Activated CD8-positive, alpha-beta T cell treated with anti-CD3 and anti-CD28 coated beads, Interleukin-2, amount 10 ng/mL, durations not matched to agents 7 days and 5 days (primary cell): ENCODE results near the gene GPC6. TPM values are rescaled to one million over a fixed set of nuclear protein-coding genes. Genes with fewer than 3 reads are reported as not detected.

Source experiments
- ATAC-seq: fragments of 150-1000 bp; cut with Tn5 transposase; one replicate; pipeline ENCODE4 v1.10.0; 2021; ENCODE audit warnings: moderate library complexity
- CTCF ChIA-PET: fragments of 350-600 bp; sonication (Branson Sonifier 250); formaldehyde crosslinking; loops from one replicate; lab custom pipeline; 2021; ENCODE audit warnings: antibody characterized with exemption; lab: Charles Lee
- POLR2A ChIA-PET: fragments of 350-600 bp; sonication (Branson Sonifier 250); formaldehyde crosslinking; loops from one replicate; lab custom pipeline; 2021; ENCODE audit warnings: antibody characterized with exemption; lab: Charles Lee
- DNase-seq: peaks from one replicate; pipeline ENCODE4 v3.0.0-alpha.2; 2020
- H3K27ac Mint-ChIP-seq: one replicate; pipeline ENCODE4 v1.8.0; 2021; ENCODE audit warnings: mild to moderate bottlenecking, mixed read lengths
- H3K27me3 Mint-ChIP-seq: one replicate; pipeline ENCODE4 v1.8.0; 2021; ENCODE audit warnings: low read depth, mixed read lengths
- H3K36me3 Mint-ChIP-seq: one replicate; pipeline ENCODE4 v1.8.0; 2021; ENCODE audit warnings: low read depth, mixed read lengths
- H3K4me1 Mint-ChIP-seq: one replicate; pipeline ENCODE4 v1.8.0; 2021; ENCODE audit warnings: low read depth, mixed read lengths
- H3K4me3 Mint-ChIP-seq: one replicate; pipeline ENCODE4 v1.8.0; 2021; ENCODE audit warnings: mild to moderate bottlenecking, mixed read lengths
- H3K9me3 Mint-ChIP-seq: one replicate; pipeline ENCODE4 v1.8.0; 2022; ENCODE audit warnings: mixed read lengths; ENCODE audit not compliant: insufficient read depth
- total RNA-seq, 2 experiments: library from RNA; stranded (reverse); gene quantifications; one replicate each; pipeline ENCODE4 v1.2.3, GENCODE V29; 2021

The GPC6 gene
- total RNA-seq, 2 experiments from 2014 or later = not detected

DNA sequence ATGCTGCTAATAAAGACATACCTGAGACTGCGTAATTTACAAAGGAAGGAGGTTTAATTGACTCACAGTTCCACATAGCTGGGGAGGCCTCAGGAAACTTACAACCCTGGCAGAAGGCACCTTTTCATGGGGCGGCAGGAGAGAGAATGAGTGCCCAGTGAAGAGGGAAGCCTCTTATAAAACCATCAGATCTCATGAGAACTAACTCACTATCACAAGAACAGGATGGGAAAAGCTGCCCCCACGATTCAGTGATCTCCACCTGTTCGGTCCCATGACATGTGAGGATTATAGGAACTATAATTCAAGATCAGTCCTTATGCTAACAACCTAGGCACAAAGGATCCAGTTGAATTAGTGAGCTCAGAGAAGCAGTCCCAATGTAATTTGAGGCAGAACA lies 59.4 kb downstream of the GPC6 start:
- ChIA-PET CTCF (no interaction called here), POLR2A (no interaction called here)

DNA sequence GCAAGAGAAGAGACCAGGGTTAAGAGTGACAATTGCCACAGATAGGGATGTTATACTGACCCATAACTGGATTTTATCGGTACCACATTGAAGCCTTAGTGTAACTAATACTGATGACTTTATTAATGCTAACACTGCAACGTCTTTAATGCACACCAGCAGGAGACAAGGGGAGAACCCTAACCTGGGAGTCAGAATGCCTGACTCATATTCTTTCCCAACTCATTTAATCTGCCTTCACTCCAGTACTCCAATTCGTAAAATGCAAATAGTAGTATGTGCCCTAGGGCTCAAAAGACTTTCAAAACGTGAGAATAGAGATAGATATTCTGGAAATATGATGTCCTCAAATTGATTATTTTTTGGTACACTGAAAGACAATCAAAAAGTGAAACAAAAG lies 62.4 kb downstream of the GPC6 start:
- DNase-seq (no peak), ATAC-seq (no peak)
- H3K27me3 Mint-ChIP-seq = no peaks in the 10 kb centered on the region
- H3K4me3 Mint-ChIP-seq = no peak overlapping the region
- POLR2A ChIA-PET = no interaction called here
- CTCF ChIA-PET = no interaction called here
- H3K4me1 Mint-ChIP-seq = no peaks in the 10 kb centered on the region
- no peak overlapping the region for H3K27ac Mint-ChIP-seq
- no peaks in the 10 kb centered on the region for H3K9me3 Mint-ChIP-seq
- H3K36me3 Mint-ChIP-seq = no peaks in the 10 kb centered on the region

More for the DNA sequence above, 59.4 kb downstream of the GPC6 start:
- no peaks in the 10 kb centered on the region for H3K4me1 Mint-ChIP-seq
- ATAC-seq (no peak), DNase-seq (no peak)
- H3K27ac Mint-ChIP-seq = no peak overlapping the region
- H3K4me3 Mint-ChIP-seq = no peak overlapping the region
- H3K9me3 Mint-ChIP-seq = no peaks in the 10 kb centered on the region
- no peaks in the 10 kb centered on the region for H3K36me3 Mint-ChIP-seq
- H3K27me3 Mint-ChIP-seq = no peaks in the 10 kb centered on the region

DNA sequence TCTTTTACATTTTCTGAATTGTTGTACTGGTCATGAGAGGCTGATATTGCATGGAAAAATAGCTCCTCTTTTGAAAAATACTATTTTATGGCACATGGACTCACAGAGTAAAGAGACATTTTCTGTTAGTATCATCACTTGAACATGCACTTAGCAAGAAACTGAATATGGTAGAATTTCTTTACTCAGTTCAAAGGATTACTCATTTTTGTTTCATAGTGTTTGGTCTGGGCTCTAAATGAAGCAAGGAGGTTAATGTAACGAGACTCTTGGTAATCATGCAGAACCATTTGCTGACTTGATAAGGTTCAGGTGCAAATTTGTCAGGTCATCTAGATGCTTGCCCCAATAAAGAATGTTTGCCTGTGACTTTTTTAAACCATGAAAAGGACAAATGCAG lies 63.2 kb downstream of the GPC6 start:
- Mint-ChIP-seq H3K27ac (no peak overlapping the region), H3K4me3 (no peak overlapping the region), H3K36me3 (no peaks in the 10 kb centered on the region), H3K27me3 (no peaks in the 10 kb centered on the region), H3K9me3 (no peaks in the 10 kb centered on the region), H3K4me1 (no peaks in the 10 kb centered on the region)
- CTCF ChIA-PET = no interaction called here
- ATAC-seq (no peak), DNase-seq (no peak)
- POLR2A ChIA-PET = no interaction called here

DNA sequence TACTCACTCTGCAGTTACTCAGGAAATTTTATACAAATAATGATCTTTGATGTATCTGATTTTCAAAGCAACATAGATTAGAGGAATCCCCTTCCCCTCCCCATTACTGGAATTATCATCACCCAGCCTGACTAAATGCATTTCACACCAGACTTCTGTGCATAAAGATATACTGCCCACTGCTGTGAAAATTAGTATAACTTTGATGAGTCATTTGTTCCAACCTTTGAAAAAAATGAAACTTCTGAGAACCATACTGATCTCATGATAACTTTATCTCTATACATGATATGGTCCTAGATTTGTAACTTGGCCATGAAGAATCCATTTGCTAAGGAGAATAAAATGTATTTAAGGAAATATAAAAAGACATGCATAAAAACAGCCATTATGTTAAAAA lies 63.9 kb downstream of the GPC6 start:
- ATAC-seq = no peak

DNA sequence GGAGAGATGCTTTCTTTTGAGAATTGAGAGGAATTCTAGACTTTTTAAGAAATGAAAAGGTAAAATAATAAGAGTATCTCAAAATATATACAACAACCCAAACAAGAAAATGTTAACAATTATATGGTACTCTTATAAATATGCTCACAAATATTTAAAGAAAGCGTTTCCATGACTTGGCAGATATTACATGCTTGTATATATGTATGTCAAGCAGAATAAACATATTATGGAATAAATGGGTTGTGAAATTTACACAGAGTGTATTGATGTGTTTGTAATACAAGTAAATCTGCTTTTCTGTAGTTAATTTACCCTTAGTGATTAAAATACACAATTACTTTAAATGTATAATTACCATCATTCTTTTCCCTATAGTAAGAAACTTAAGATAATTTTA lies 65.8 kb downstream of the GPC6 start:
- H3K4me1 Mint-ChIP-seq = no peaks in the 10 kb centered on the region
- CTCF ChIA-PET = no interaction called here
- H3K27ac Mint-ChIP-seq = no peak overlapping the region
- no peak for DNase-seq
- no peak for ATAC-seq
- no peaks in the 10 kb centered on the region for H3K36me3 Mint-ChIP-seq
- POLR2A ChIA-PET = no interaction called here
- H3K9me3 Mint-ChIP-seq = no peaks in the 10 kb centered on the region
- no peaks in the 10 kb centered on the region for H3K27me3 Mint-ChIP-seq
- H3K4me3 Mint-ChIP-seq = no peak overlapping the region

More for the DNA sequence above, 63.9 kb downstream of the GPC6 start:
- Mint-ChIP-seq H3K36me3 (no peaks in the 10 kb centered on the region), H3K4me1 (no peaks in the 10 kb centered on the region), H3K27me3 (no peaks in the 10 kb centered on the region), H3K27ac (no peak overlapping the region), H3K4me3 (no peak overlapping the region), H3K9me3 (no peaks in the 10 kb centered on the region)
- DNase-seq = no peak
- CTCF ChIA-PET = no interaction called here
- POLR2A ChIA-PET = no interaction called here

DNA sequence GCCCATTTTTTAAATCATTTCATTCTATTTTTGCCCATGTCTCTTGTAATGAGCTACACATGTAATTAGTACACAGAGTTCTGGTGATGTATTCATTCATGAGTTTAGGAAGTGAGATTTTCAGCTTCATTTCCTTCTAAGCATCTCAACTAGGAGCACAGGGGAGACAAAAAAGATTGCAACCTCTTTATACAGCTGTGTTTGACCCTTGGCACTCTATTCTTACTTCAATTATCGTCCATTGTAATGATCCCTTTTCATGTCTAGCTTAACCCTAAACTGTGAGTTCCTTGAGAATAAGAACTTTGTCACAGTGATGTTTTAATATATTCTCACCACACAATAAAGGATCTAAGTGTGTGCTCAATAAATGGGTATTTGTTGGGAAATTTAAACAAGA lies 67.1 kb downstream of the GPC6 start:
- Mint-ChIP-seq H3K4me3 (no peak overlapping the region), H3K4me1 (no peaks in the 10 kb centered on the region), H3K9me3 (no peaks in the 10 kb centered on the region), H3K27me3 (no peaks in the 10 kb centered on the region), H3K36me3 (no peaks in the 10 kb centered on the region), H3K27ac (no peak overlapping the region)
- ChIA-PET CTCF (no interaction called here), POLR2A (no interaction called here)
- ATAC-seq = no peak
- DNase-seq = no peak

DNA sequence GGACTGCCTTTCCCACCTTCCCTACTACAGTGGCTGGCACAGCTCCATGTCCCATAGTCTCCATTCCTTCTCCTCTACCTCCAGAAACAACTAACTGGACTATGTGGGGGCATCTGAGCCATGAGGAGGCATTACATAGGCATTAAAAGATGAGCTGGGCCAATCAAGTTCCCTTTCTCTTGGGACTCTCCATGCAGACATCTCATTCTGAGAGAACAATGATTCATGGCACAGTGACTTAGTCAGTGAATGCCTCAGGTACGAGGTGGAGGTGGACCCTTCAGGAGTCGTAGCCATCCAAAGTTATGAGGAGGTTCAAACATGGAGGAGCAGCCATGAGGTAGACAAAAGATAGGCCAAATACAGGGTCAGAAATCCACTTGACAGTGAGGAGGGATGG lies 70.0 kb downstream of the GPC6 start:
- Mint-ChIP-seq H3K9me3 (no peaks in the 10 kb centered on the region), H3K4me1 (no peaks in the 10 kb centered on the region), H3K4me3 (no peak overlapping the region), H3K27ac (no peak overlapping the region), H3K36me3 (no peaks in the 10 kb centered on the region), H3K27me3 (no peaks in the 10 kb centered on the region)
- ATAC-seq (no peak), DNase-seq (no peak)
- ChIA-PET CTCF (no interaction called here), POLR2A (no interaction called here)

DNA sequence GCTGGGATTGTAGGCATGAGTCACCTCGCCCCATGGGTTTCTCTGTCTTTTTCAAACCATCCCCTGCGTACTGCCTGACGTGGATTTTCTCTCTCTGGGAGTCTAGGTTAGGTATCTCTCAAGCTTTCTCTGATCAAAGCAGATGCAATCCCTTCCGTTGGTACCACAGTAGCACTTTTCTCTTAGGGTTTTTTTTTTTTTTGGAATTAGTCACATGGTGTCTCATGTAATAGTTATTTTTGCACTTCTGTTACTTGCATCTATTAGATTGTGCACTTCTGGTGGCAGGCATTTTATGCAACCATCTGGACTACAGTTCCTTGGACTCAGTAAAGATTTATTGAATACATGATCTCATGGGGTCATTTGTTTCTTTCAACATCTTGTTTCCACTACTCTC lies 72.1 kb downstream of the GPC6 start:
- H3K4me3 Mint-ChIP-seq = no peak overlapping the region
- POLR2A ChIA-PET = no interaction called here
- H3K27me3 Mint-ChIP-seq = no peaks in the 10 kb centered on the region
- H3K9me3 Mint-ChIP-seq = no peaks in the 10 kb centered on the region
- no peak overlapping the region for H3K27ac Mint-ChIP-seq
- ATAC-seq (no peak), DNase-seq (no peak)
- H3K4me1 Mint-ChIP-seq = no peaks in the 10 kb centered on the region
- CTCF ChIA-PET = no interaction called here
- no peaks in the 10 kb centered on the region for H3K36me3 Mint-ChIP-seq

DNA sequence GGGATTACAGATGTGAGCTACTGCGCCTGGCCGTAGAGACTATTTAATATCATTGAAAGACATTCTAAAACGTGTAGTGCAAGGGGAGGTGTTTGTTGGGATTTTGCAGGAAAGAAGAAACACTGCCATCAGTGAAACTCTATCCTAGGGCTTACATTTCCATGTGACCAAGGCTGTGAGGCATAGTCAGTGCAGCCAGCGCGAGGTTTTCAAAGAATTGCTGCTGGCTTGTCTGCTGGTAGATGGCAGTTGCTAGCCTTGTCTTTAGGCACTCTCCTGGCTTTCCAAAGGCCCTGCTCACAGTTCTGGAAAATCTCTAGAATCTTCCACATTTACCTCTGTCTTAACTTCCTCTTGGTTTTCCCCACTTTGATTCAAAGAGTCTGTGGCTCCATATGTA lies 77.5 kb downstream of the GPC6 start:
- Mint-ChIP-seq H3K4me1 (no peaks in the 10 kb centered on the region), H3K27ac (no peak overlapping the region), H3K4me3 (no peak overlapping the region), H3K9me3 (no peaks in the 10 kb centered on the region), H3K36me3 (no peaks in the 10 kb centered on the region), H3K27me3 (no peaks in the 10 kb centered on the region)
- DNase-seq (no peak), ATAC-seq (no peak)
- POLR2A ChIA-PET = no interaction called here
- CTCF ChIA-PET = no interaction called here

DNA sequence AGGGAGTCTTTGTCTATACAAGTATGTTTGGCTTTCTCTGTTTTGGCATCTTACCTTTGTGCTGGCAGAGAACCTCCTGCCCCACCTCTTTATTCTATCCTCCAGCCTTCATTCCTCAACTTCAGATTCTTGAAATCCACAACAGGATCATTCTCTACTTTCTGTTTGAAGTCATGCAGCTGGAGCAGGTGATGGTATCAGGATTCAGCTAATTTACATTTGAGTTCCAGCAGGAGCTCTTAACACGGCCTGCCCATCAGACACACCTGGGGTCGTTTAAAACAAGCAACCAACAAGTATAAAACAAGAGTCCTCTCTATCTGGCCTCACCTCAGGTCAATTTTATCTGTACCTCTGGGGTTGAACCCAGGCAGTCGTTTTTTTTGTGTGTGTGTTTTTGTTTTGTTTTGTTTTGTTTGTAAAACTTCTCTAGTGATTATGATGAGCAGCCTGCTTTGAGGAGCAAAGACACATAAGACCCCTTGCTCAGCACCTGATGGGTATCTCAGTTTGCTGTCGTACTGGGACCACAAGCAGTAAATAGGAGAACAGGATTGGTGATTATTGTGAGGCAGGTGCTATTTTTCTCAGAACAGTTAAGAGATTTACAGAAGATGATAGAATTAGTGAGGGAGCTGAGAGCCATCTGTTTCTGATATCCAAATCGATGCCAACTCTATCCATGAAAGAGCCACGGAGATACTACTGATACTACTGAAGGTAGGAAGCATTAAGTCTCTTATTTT lies 78.4 kb downstream of the GPC6 start:
- no peaks in the 10 kb centered on the region for H3K36me3 Mint-ChIP-seq
- H3K27ac Mint-ChIP-seq = no peak overlapping the region
- no peak for ATAC-seq
- H3K4me1 Mint-ChIP-seq = no peaks in the 10 kb centered on the region
- H3K9me3 Mint-ChIP-seq = no peaks in the 10 kb centered on the region
- ChIA-PET CTCF (no interaction called here), POLR2A (no interaction called here)
- DNase-seq = no peak
- H3K27me3 Mint-ChIP-seq = no peaks in the 10 kb centered on the region
- H3K4me3 Mint-ChIP-seq = no peak overlapping the region

DNA sequence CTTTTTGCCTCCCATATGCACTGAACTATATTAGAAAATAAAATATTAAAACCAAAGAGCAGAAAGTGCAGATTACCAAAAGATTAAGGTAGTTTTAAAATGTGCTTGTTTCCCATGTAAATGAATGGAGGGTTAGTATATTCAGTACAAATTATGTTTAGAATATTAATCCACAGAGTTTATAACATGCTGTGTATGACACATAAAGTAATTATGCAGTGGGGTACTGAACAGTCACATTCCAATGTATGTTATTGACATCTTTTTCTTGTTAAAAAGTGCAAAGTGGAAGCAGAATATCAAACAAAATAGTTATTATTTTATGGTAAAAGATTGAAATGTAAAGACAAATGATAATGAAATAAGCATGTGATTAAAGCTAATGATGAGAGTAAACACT lies 79.3 kb downstream of the GPC6 start:
- H3K4me1 Mint-ChIP-seq = no peaks in the 10 kb centered on the region
- no peaks in the 10 kb centered on the region for H3K36me3 Mint-ChIP-seq
- H3K9me3 Mint-ChIP-seq = no peaks in the 10 kb centered on the region
- no peak overlapping the region for H3K27ac Mint-ChIP-seq
- ATAC-seq (no peak), DNase-seq (no peak)
- ChIA-PET CTCF (no interaction called here), POLR2A (no interaction called here)
- H3K27me3 Mint-ChIP-seq = no peaks in the 10 kb centered on the region
- no peak overlapping the region for H3K4me3 Mint-ChIP-seq

DNA sequence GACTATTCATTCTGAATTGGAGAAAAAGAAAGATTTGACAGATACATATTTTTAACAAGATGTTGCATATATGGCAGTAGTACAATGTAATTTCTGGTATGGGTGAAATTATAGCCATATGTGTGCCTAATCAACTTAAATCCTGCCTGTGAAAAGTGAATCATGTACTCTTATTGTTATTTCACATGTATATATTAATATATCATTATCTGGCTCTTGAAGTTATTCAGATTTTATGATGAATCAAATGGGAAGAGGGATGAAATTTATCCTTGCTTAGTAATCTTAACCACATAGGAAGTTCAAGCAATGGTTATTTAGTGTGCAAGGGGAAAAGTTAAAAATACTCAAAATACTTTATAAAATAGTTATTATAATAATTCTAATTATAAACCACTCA lies 80.5 kb downstream of the GPC6 start:
- ChIA-PET CTCF (no interaction called here), POLR2A (no interaction called here)
- no peaks in the 10 kb centered on the region for H3K9me3 Mint-ChIP-seq
- H3K36me3 Mint-ChIP-seq = no peaks in the 10 kb centered on the region
- H3K4me3 Mint-ChIP-seq = no peak overlapping the region
- no peaks in the 10 kb centered on the region for H3K27me3 Mint-ChIP-seq
- DNase-seq (no peak), ATAC-seq (no peak)
- no peak overlapping the region for H3K27ac Mint-ChIP-seq
- no peaks in the 10 kb centered on the region for H3K4me1 Mint-ChIP-seq

DNA sequence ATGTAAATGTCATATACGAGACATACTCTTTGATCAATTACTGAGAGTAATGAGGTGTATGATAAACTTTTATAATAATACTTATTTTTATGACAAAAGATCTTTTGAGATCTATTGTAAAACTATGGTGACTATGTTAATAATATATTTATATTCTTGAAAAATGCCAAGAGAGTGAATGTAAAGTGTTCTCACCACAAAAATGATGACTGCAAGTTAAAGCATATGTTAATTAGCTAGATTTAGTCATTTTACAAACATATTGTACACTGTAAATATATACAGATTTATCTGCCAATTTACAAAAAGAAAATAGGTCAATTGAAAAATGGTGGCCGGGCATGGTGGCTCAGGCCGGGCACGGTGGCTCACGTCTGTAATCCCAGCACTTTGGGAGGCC lies 81.0 kb downstream of the GPC6 start:
- Mint-ChIP-seq H3K4me1 (no peaks in the 10 kb centered on the region), H3K4me3 (no peak overlapping the region), H3K36me3 (no peaks in the 10 kb centered on the region), H3K27ac (no peak overlapping the region), H3K9me3 (no peaks in the 10 kb centered on the region), H3K27me3 (no peaks in the 10 kb centered on the region)
- POLR2A ChIA-PET = no interaction called here
- DNase-seq (no peak), ATAC-seq (no peak)
- CTCF ChIA-PET = no interaction called here
